ENCODE measurements around the gene MBNL1.

DNA sequence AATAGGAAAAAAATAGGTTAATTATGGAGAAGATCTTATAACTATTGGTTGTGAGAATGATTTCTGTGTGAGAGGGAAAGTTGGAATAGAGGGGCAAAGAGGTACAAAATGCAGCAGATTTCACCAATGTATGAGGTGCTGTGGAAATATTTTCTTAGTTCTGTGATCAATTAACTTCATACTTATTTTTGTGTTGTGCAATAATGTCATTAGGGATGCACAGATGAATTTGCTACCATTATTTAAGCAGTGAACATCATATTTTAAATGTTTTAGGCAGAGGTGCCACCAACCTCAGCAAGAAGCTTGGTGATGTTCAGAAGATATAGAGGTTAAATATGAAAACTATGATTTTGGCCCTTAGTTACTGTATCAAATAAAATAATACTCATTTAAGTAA is 21.6 kb downstream of the MBNL1 start:
- TF ChIP-seq EZH2 (IDR thresholded peaks at IDR 0.05) (no peak), POLR2AphosphoS5 (IDR thresholded peaks at IDR 0.05; ENCODE audit: borderline replicate concordance, low read depth, low read length) (no peak)
